ENCODE data around the gene LRRC28. TPM values are rescaled to one million over a fixed set of nuclear protein-coding genes. Genes with fewer than 3 reads are reported as not detected.

LRRC28 gene
- polyA plus RNA-seq, 1 experiment: 23.5 TPM

DNA sequence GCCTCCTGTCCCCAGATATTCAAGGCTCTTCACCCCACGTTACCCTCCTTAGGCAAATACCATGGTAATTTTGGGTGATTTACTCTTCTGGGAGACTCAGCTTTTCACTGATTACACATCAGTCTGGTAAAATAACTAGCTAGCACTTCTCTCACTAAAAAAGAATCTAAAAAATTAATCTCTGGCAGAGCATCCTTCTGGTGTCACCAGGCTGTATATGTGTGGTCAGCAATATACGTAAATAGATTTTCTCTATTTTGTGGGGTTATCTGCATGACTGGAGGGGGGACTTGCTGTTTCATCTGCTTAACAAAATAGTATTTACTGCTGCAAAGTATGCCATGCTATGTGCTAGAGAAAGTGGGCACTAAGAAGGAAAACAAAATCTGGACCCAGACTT, 45.1 kb downstream of the LRRC28 start:
- H3K36me3 ChIP-seq (ENCODE audit: control insufficient read depth, insufficient read depth, low read length): no peaks in the 10 kb centered on the region
- H3K27me3 ChIP-seq (ENCODE audit: control insufficient read depth, insufficient read depth, low read length): no peaks in the 10 kb centered on the region
- DNase-seq (ENCODE audit: low read depth): no peak
- H3K4me3 ChIP-seq (ENCODE audit: low read depth, low read length): no peak overlapping the region
- ChIA-PET CTCF (interaction anchor here (1.0 to 1.2 kb wide), 3 partner anchors 10 to 408 kb away, joined by 3 to 4 read pairs (median 3); no protein-coding TSS in a partner anchor), POLR2A (no interaction called here)
- TF ChIP-seq, protein P1, sequence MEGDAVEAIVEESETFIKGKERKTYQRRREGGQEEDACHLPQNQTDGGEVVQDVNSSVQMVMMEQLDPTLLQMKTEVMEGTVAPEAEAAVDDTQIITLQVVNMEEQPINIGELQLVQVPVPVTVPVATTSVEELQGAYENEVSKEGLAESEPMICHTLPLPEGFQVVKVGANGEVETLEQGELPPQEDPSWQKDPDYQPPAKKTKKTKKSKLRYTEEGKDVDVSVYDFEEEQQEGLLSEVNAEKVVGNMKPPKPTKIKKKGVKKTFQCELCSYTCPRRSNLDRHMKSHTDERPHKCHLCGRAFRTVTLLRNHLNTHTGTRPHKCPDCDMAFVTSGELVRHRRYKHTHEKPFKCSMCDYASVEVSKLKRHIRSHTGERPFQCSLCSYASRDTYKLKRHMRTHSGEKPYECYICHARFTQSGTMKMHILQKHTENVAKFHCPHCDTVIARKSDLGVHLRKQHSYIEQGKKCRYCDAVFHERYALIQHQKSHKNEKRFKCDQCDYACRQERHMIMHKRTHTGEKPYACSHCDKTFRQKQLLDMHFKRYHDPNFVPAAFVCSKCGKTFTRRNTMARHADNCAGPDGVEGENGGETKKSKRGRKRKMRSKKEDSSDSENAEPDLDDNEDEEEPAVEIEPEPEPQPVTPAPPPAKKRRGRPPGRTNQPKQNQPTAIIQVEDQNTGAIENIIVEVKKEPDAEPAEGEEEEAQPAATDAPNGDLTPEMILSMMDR (IDR thresholded peaks at IDR 0.05; ENCODE audit: insufficient read depth, low read depth, low read length): no peak

GRCh38 chr15:99303907-99304306, 52.6 kb downstream of the LRRC28 start:
- ChIA-PET POLR2A (no interaction called here), CTCF (no interaction called here)
- no peaks in the 10 kb centered on the region for H3K27me3 ChIP-seq (ENCODE audit: control insufficient read depth, insufficient read depth, low read length)
- TF ChIP-seq, protein P1 (IDR thresholded peaks at IDR 0.05; ENCODE audit: insufficient read depth, low read depth, low read length): no peak
- DNase-seq (ENCODE audit: low read depth): no peak
- H3K4me3 ChIP-seq (ENCODE audit: low read depth, low read length): no peak overlapping the region
- H3K36me3 ChIP-seq (ENCODE audit: control insufficient read depth, insufficient read depth, low read length): no peaks in the 10 kb centered on the region

DNA sequence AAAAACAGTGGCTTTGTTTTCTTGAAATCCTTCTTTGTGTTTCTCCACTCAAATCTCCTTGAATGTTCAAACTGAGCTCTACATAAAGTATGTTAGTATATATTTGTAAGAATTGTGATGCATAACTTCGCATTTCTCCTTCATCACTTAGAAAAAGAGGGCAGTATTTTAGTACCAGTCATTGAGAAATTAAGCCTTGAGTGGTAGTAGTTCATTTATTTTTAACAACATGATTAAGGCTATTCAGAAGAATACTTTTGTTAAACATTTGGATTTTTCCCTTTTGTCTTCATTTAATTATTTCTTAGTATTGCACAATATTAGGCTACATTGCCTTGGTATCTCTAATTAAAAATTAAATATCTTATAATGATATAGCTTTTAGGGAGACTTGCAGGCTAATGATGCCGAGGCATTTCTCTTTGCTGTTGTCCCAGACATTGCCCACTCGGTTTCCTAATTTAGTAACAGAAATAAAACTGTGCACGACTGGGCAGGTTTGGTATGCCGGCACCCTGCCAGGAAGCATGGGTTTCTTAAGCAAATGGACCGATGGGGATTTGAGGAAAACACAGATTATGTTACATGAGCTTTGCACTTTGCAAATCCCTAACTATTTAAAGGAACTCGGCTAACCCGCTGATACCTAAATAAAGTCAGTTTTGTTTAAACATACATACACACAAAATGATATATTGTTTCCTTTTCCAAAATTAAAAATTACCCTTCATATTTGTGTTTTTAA, 54.7 kb downstream of the LRRC28 start:
- no peak for DNase-seq (ENCODE audit: low read depth)
- Histone ChIP-seq H3K4me3 (ENCODE audit: low read depth, low read length) (no peak overlapping the region), H3K27me3 (ENCODE audit: control insufficient read depth, insufficient read depth, low read length) (no peaks in the 10 kb centered on the region), H3K36me3 (ENCODE audit: control insufficient read depth, insufficient read depth, low read length) (no peaks in the 10 kb centered on the region)
- CTCF ChIA-PET: interaction anchor here (2.1 kb wide), 1 partner anchor 19 kb away, joined by 6 read pairs; no protein-coding TSS in a partner anchor
- POLR2A ChIA-PET: no interaction called here
- TF ChIP-seq, protein P1 (IDR thresholded peaks at IDR 0.05; ENCODE audit: insufficient read depth, low read depth, low read length): no peak

- no peak for DNase-seq (ENCODE audit: low read depth)
- ChIA-PET POLR2A (no interaction called here), CTCF (interaction anchor here (2.1 kb wide), 1 partner anchor 20 kb away, joined by 6 read pairs; no protein-coding TSS in a partner anchor)
- Histone ChIP-seq H3K36me3 (ENCODE audit: control insufficient read depth, insufficient read depth, low read length) (no peaks in the 10 kb centered on the region), H3K27me3 (ENCODE audit: control insufficient read depth, insufficient read depth, low read length) (no peaks in the 10 kb centered on the region), H3K4me3 (ENCODE audit: low read depth, low read length) (no peak overlapping the region)
- TF ChIP-seq, protein P1 (IDR thresholded peaks at IDR 0.05; ENCODE audit: insufficient read depth, low read depth, low read length): no peak
These were observed 55.5 kb downstream of the LRRC28 start for GRCh38 chr15:99306694-99307338.

DNA sequence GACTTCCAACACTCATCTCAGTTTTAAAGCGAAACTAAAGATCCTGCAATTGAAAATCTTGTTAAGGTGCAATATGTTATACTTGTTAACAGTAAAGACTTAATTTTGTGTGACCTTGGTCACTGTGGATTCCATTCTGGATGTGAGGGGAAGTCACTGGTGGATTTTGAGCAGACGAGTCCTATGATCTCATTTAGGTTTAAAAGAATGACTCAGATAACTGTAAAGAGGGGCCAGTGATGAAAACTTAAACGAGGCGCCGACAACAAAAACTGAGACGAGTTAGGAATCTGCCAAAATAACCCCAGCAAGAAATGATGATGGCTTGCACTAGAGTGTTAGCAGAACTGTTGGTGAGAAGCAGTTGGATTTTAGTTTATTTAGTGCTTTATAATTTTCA, 56.5 kb downstream of the LRRC28 start:
- TF ChIP-seq, protein P1 (IDR thresholded peaks at IDR 0.05; ENCODE audit: insufficient read depth, low read depth, low read length): no peak
- no peak for DNase-seq (ENCODE audit: low read depth)
- ChIA-PET CTCF (no interaction called here), POLR2A (no interaction called here)
- no peaks in the 10 kb centered on the region for H3K36me3 ChIP-seq (ENCODE audit: control insufficient read depth, insufficient read depth, low read length)
- H3K27me3 ChIP-seq (ENCODE audit: control insufficient read depth, insufficient read depth, low read length): no peaks in the 10 kb centered on the region
- H3K4me3 ChIP-seq (ENCODE audit: low read depth, low read length): no peak overlapping the region
